Posterior cingulate gyrus (tissue), 11 donors: ENCODE data around the gene HSD17B8.
"Not testable (repeated sequence)": the region's sequence is repeated elsewhere in the genome, so short reads cannot be mapped to it uniquely, and the experiment has no call there.

ENCODE experiments used
- DNase-seq, 10 donors: peaks; one replicate each; pipeline versions ENCODE4 v3.0.0 to v3.0.0-alpha.2; 2020 to 2021; ENCODE audit warnings: mixed read lengths in 3 of 10
- intact Hi-C: fragments of 100-400 bp; cut with DNase I; formaldehyde crosslinking; loops from one replicate; pipeline ENCODE4 v1.15.1; 2023

HSD17B8 gene

GRCh38 chr6:33217681-33218080 is 13.2 kb downstream of the HSD17B8 start:
- intact Hi-C loops, result no loop called here
- DNase-seq, result no peak

- intact Hi-C loops, DNase-seq: not testable (repeated sequence)
These were observed 22.2 kb downstream of the HSD17B8 start for GRCh38 chr6:33226503-33227120.

GRCh38 chr6:33235221-33235634 is 30.8 kb downstream of the HSD17B8 start:
- no peak for DNase-seq
- intact Hi-C loops, result no loop called here

- intact Hi-C loops, result no loop called here
- DNase-seq, result no peak
These were observed 31.9 kb downstream of the HSD17B8 start for GRCh38 chr6:33236328-33236727.

GRCh38 chr6:33236852-33237251 is 32.4 kb downstream of the HSD17B8 start:
- intact Hi-C loops, result no loop called here
- no peak for DNase-seq

GRCh38 chr6:33237741-33238140 is 33.3 kb downstream of the HSD17B8 start:
- intact Hi-C loops, result no loop called here
- no peak for DNase-seq

GRCh38 chr6:33241968-33242367 is 37.5 kb downstream of the HSD17B8 start:
- intact Hi-C loops, result loop anchor here (10.0 kb wide), 1 partner anchor 47 kb away; the partner anchor contains the start of gene COL11A2
- DNase-seq, result no peak

GRCh38 chr6:33243476-33243875 is 39.0 kb downstream of the HSD17B8 start:
- intact Hi-C loops, result loop anchor here (10.0 kb wide), 1 partner anchor 49 kb away; the partner anchor contains the start of gene COL11A2
- DNase-seq, result no peak

- peak; percentile 83 to 98 (median 91) for DNase-seq
- intact Hi-C loops, result loop anchor here (1.0 to 10.0 kb wide), 6 partner anchors 36 to 361 kb away; partner anchors contain the start of gene COL11A2
These were observed 43.7 kb downstream of the HSD17B8 start for GRCh38 chr6:33247977-33248642.

- intact Hi-C loops, result loop anchor here (1.0 to 10.0 kb wide), 6 partner anchors 36 to 361 kb away; partner anchors contain the start of gene COL11A2
- DNase-seq, result peak in 2 of 10 donors; percentile 12 to 81
These were observed 44.1 kb downstream of the HSD17B8 start for GRCh38 chr6:33248643-33248931.

- peak; percentile 93 to 99 (median 97) for DNase-seq
- intact Hi-C loops, result loop anchor here (1.0 to 10.0 kb wide), 6 partner anchors 37 to 362 kb away; partner anchors contain the start of gene COL11A2
These were observed 44.7 kb downstream of the HSD17B8 start for GRCh38 chr6:33248932-33249731.

GRCh38 chr6:33249732-33250630 is 45.5 kb downstream of the HSD17B8 start:
- intact Hi-C loops, result loop anchor here (2.0 to 10.0 kb wide), 4 partner anchors 38 to 363 kb away; partner anchors contain the start of gene COL11A2
- peak in 1 of 10 donors; percentile 16 for DNase-seq

GRCh38 chr6:33250731-33251130 is 46.3 kb downstream of the HSD17B8 start:
- intact Hi-C loops, result no loop called here

GRCh38 chr6:33251395-33252012 is 47.0 kb downstream of the HSD17B8 start:
- DNase-seq, result no peak
- intact Hi-C loops, result no loop called here

More at GRCh38 chr6:33250731-33251130, 46.3 kb downstream of the HSD17B8 start:
- DNase-seq, result no peak

- DNase-seq, result no peak
- intact Hi-C loops, result no loop called here
These were observed 48.3 kb downstream of the HSD17B8 start for GRCh38 chr6:33252759-33253158.

- intact Hi-C loops, result no loop called here
- no peak for DNase-seq
These were observed 50.1 kb downstream of the HSD17B8 start for GRCh38 chr6:33254591-33254990.
